ENCODE measurements around the gene CLEC2A. TPM values are rescaled to one million over a fixed set of nuclear protein-coding genes. Genes with fewer than 3 reads are reported as not detected.

CLEC2A gene
- total RNA-seq, 1 donor from 2014 or later = not detected

GRCh38 chr12:9936591-9936990 is 4.4 kb upstream of the CLEC2A start:
- no peak overlapping the region for H3K27ac Mint-ChIP-seq
- H3K9me3 Mint-ChIP-seq (ENCODE audit: low read depth) = no peaks in the 10 kb centered on the region
- no peaks in the 10 kb centered on the region for H3K36me3 Mint-ChIP-seq (ENCODE audit: insufficient read depth)
- H3K4me1 Mint-ChIP-seq (ENCODE audit: low read depth) = no peaks in the 10 kb centered on the region
- H3K4me3 Mint-ChIP-seq (ENCODE audit: low read depth) = no peak overlapping the region
- TF ChIP-seq CTCF (IDR thresholded peaks at IDR 0.05; ENCODE audit: unreplicated experiment) = no peak
- H3K27me3 Mint-ChIP-seq = no peaks in the 10 kb centered on the region
- no peak for DNase-seq (ENCODE audit: low spot score, unreplicated experiment)

- no peaks in the 10 kb centered on the region for H3K36me3 Mint-ChIP-seq (ENCODE audit: insufficient read depth)
- no peaks in the 10 kb centered on the region for H3K9me3 Mint-ChIP-seq (ENCODE audit: low read depth)
- no peak overlapping the region for H3K27ac Mint-ChIP-seq
- no peaks in the 10 kb centered on the region for H3K4me1 Mint-ChIP-seq (ENCODE audit: low read depth)
- no peaks in the 10 kb centered on the region for H3K27me3 Mint-ChIP-seq
- DNase-seq (ENCODE audit: low spot score, unreplicated experiment) = no peak
- H3K4me3 Mint-ChIP-seq (ENCODE audit: low read depth) = no peak overlapping the region
- TF ChIP-seq CTCF (IDR thresholded peaks at IDR 0.05; ENCODE audit: unreplicated experiment) = no peak
Measured at GRCh38 chr12:9935026-9935425, 2.9 kb upstream of the CLEC2A start.

- Mint-ChIP-seq H3K4me3 (ENCODE audit: low read depth) (no peak overlapping the region), H3K27ac (no peak overlapping the region), H3K36me3 (ENCODE audit: insufficient read depth) (no peaks in the 10 kb centered on the region)
Measured at GRCh38 chr12:9933958-9934357, 1.8 kb upstream of the CLEC2A start.

GRCh38 chr12:9931245-9931644 is 925 bp downstream of the CLEC2A start:
- Mint-ChIP-seq H3K4me1 (ENCODE audit: low read depth) (no peaks in the 10 kb centered on the region), H3K9me3 (ENCODE audit: low read depth) (no peaks in the 10 kb centered on the region), H3K27me3 (no peaks in the 10 kb centered on the region), H3K36me3 (ENCODE audit: insufficient read depth) (no peaks in the 10 kb centered on the region), H3K27ac (no peak overlapping the region), H3K4me3 (ENCODE audit: low read depth) (no peak overlapping the region)
- DNase-seq (ENCODE audit: low spot score, unreplicated experiment) = no peak
- TF ChIP-seq CTCF (IDR thresholded peaks at IDR 0.05; ENCODE audit: unreplicated experiment) = no peak

More at GRCh38 chr12:9933958-9934357, 1.8 kb upstream of the CLEC2A start:
- DNase-seq (ENCODE audit: low spot score, unreplicated experiment) = no peak
- H3K27me3 Mint-ChIP-seq = no peaks in the 10 kb centered on the region
- H3K9me3 Mint-ChIP-seq (ENCODE audit: low read depth) = no peaks in the 10 kb centered on the region
- H3K4me1 Mint-ChIP-seq (ENCODE audit: low read depth) = no peaks in the 10 kb centered on the region
- no peak for TF ChIP-seq CTCF (IDR thresholded peaks at IDR 0.05; ENCODE audit: unreplicated experiment)

GRCh38 chr12:9928607-9929006 is 3.6 kb downstream of the CLEC2A start:
- DNase-seq (ENCODE audit: low spot score, unreplicated experiment) = no peak
- Mint-ChIP-seq H3K9me3 (ENCODE audit: low read depth) (no peaks in the 10 kb centered on the region), H3K4me3 (ENCODE audit: low read depth) (no peak overlapping the region), H3K27me3 (no peaks in the 10 kb centered on the region), H3K4me1 (ENCODE audit: low read depth) (peaks cover 3% of the 10 kb centered on the region), H3K27ac (no peak overlapping the region), H3K36me3 (ENCODE audit: insufficient read depth) (no peaks in the 10 kb centered on the region)
- TF ChIP-seq CTCF (IDR thresholded peaks at IDR 0.05; ENCODE audit: unreplicated experiment) = no peak

All from progenitor cell of endocrine pancreas (in vitro differentiated cells).